ENCODE measurements around the gene KANSL1. TPM values are rescaled to one million over a fixed set of nuclear protein-coding genes. Genes with fewer than 3 reads are reported as not detected.

The KANSL1 gene
- total and polyA plus RNA-seq, 10 of the 15 experiments (the other 5 are each of a cell fraction or from before 2014, with no cell fraction given) = 4.7 to 60.6 (median 28.0) TPM

DNA sequence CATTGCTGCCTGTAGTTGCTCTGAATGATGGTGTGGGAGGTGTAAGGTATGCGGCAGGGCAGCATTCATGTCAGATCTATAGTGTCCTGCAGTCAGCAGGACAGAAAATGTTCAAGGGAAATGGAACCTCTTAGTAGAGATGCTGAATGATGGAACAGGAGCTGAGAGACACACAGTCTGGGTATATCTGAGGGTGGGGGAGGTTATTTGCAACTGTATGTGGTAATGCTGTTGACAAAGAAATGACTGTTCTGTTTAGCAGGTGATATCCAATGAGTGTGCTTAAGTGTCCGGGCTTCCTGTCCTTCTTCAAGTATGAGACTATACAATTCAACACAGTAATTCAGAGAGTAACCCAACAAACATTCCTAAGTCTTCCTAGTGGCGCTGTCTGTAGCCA lies 147.6 kb downstream of the KANSL1 start:
- Histone ChIP-seq H3K9me3 (replicated peaks; ENCODE audit: control insufficient read depth, insufficient read depth, low read length) (no peaks in the 10 kb centered on the region), H3K4me2 (ENCODE audit: control insufficient read depth, insufficient read depth) (no peak overlapping the region), H3K4me1 (ENCODE audit: control insufficient read depth, insufficient read depth, low read length) (no peaks in the 10 kb centered on the region), H3K36me3 (ENCODE audit: control insufficient read depth in 2 of 2, insufficient read depth in 2 of 2, low read length in 1 of 2) (peaks cover 13 to 41% of the 10 kb centered on the region in 2 experiments), H3K9ac (ENCODE audit: control insufficient read depth, insufficient read depth, low read length) (no peak overlapping the region), H3K4me3 (no peak overlapping the region), H3K27ac (ENCODE audit: control insufficient read depth, insufficient read depth) (no peak overlapping the region), H3K27me3 (replicated peaks in 1 of 2; ENCODE audit: control insufficient read depth in 2 of 2, insufficient read depth in 2 of 2, low read length in 1 of 2) (no peaks in the 10 kb centered on the region), H4K20me1 (ENCODE audit: control insufficient read depth, insufficient read depth) (no peaks in the 10 kb centered on the region), H3K79me2 (ENCODE audit: control insufficient read depth, insufficient read depth, low read length) (no peaks in the 10 kb centered on the region), H2AFZ (ENCODE audit: control insufficient read depth, low read depth, low read length) (no peak overlapping the region)
- no peak for ATAC-seq
- ChIA-PET CTCF (interaction anchor here (1.3 to 5.8 kb wide), 14 partner anchors 8 to 169 kb away, joined by 3 to 120 read pairs (median 14); partner anchors contain the start of gene KANSL1), RAD21 (ENCODE audit: unreplicated experiment) (interaction anchor here (1.3 to 2.3 kb wide), 6 partner anchors 10 to 165 kb away, joined by 3 to 61 read pairs (median 5); partner anchors contain the start of gene KANSL1), SMC1A (ENCODE audit: uncharacterized antibody, unreplicated experiment) (interaction anchor here (1.0 to 4.5 kb wide), 7 partner anchors 50 to 241 kb away, joined by 3 to 88 read pairs (median 9); no protein-coding TSS in a partner anchor), POLR2A (no interaction called here)
- WGBS (ENCODE audit: insufficient coverage, insufficient replicate concordance, low lambda C conversion rate, missing lambda C conversion rate) = 79% methylated on average over 3 of the region's 3 CpGs
- no peak for DNase-seq (ENCODE audit: low read depth, low spot score)
- FAIRE-seq = no peak
- no TSS peak for BruUV-seq (replicated peaks)
- intact Hi-C loops (cut with micrococcal nuclease; ENCODE audit: unreplicated experiment) = no loop called here
- in situ Hi-C loops (cut with MboI) = no loop called here
- TF ChIP-seq MYB (IDR thresholded peaks at IDR 0.05; ENCODE audit: borderline replicate concordance, low read depth, low read length) = no peak
- TF ChIP-seq CEBPB (IDR thresholded peaks at IDR 0.05; ENCODE audit: borderline replicate concordance in 1 of 2, low read depth in 2 of 2, low read length in 2 of 2) = no peak
- TF ChIP-seq ZZZ3 (IDR thresholded peaks at IDR 0.05; ENCODE audit: control insufficient read depth, insufficient read length, low read depth) = no peak
- TF ChIP-seq KDM1A (IDR thresholded peaks at IDR 0.05; ENCODE audit: borderline replicate concordance) = no peak
- TF ChIP-seq, protein P1, sequence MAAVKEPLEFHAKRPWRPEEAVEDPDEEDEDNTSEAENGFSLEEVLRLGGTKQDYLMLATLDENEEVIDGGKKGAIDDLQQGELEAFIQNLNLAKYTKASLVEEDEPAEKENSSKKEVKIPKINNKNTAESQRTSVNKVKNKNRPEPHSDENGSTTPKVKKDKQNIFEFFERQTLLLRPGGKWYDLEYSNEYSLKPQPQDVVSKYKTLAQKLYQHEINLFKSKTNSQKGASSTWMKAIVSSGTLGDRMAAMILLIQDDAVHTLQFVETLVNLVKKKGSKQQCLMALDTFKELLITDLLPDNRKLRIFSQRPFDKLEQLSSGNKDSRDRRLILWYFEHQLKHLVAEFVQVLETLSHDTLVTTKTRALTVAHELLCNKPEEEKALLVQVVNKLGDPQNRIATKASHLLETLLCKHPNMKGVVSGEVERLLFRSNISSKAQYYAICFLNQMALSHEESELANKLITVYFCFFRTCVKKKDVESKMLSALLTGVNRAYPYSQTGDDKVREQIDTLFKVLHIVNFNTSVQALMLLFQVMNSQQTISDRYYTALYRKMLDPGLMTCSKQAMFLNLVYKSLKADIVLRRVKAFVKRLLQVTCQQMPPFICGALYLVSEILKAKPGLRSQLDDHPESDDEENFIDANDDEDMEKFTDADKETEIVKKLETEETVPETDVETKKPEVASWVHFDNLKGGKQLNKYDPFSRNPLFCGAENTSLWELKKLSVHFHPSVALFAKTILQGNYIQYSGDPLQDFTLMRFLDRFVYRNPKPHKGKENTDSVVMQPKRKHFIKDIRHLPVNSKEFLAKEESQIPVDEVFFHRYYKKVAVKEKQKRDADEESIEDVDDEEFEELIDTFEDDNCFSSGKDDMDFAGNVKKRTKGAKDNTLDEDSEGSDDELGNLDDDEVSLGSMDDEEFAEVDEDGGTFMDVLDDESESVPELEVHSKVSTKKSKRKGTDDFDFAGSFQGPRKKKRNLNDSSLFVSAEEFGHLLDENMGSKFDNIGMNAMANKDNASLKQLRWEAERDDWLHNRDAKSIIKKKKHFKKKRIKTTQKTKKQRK (IDR thresholded peaks at IDR 0.05; ENCODE audit: low read depth, low read length) = no peak
- TF ChIP-seq LARP7 (IDR thresholded peaks at IDR 0.05) = no peak
- no peak for TF ChIP-seq MEF2A (IDR thresholded peaks at IDR 0.05; ENCODE audit: insufficient read depth, low read depth, low read length)
- no peak for TF ChIP-seq RAD21 (IDR thresholded peaks at IDR 0.05; ENCODE audit: insufficient read depth, low read depth, low read length)
- TF ChIP-seq, protein P2, sequence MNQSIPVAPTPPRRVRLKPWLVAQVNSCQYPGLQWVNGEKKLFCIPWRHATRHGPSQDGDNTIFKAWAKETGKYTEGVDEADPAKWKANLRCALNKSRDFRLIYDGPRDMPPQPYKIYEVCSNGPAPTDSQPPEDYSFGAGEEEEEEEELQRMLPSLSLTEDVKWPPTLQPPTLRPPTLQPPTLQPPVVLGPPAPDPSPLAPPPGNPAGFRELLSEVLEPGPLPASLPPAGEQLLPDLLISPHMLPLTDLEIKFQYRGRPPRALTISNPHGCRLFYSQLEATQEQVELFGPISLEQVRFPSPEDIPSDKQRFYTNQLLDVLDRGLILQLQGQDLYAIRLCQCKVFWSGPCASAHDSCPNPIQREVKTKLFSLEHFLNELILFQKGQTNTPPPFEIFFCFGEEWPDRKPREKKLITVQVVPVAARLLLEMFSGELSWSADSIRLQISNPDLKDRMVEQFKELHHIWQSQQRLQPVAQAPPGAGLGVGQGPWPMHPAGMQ (IDR thresholded peaks at IDR 0.05; ENCODE audit: borderline replicate concordance) = no peak
- TF ChIP-seq, protein P3, sequence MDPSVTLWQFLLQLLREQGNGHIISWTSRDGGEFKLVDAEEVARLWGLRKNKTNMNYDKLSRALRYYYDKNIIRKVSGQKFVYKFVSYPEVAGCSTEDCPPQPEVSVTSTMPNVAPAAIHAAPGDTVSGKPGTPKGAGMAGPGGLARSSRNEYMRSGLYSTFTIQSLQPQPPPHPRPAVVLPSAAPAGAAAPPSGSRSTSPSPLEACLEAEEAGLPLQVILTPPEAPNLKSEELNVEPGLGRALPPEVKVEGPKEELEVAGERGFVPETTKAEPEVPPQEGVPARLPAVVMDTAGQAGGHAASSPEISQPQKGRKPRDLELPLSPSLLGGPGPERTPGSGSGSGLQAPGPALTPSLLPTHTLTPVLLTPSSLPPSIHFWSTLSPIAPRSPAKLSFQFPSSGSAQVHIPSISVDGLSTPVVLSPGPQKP (IDR thresholded peaks at IDR 0.05; ENCODE audit: low read depth, low read length) = no peak
- TF ChIP-seq, protein P4, sequence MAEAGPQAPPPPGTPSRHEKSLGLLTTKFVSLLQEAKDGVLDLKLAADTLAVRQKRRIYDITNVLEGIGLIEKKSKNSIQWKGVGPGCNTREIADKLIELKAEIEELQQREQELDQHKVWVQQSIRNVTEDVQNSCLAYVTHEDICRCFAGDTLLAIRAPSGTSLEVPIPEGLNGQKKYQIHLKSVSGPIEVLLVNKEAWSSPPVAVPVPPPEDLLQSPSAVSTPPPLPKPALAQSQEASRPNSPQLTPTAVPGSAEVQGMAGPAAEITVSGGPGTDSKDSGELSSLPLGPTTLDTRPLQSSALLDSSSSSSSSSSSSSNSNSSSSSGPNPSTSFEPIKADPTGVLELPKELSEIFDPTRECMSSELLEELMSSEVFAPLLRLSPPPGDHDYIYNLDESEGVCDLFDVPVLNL (IDR thresholded peaks at IDR 0.05; ENCODE audit: low read depth, low read length) = no peak
- TF ChIP-seq, protein P5, sequence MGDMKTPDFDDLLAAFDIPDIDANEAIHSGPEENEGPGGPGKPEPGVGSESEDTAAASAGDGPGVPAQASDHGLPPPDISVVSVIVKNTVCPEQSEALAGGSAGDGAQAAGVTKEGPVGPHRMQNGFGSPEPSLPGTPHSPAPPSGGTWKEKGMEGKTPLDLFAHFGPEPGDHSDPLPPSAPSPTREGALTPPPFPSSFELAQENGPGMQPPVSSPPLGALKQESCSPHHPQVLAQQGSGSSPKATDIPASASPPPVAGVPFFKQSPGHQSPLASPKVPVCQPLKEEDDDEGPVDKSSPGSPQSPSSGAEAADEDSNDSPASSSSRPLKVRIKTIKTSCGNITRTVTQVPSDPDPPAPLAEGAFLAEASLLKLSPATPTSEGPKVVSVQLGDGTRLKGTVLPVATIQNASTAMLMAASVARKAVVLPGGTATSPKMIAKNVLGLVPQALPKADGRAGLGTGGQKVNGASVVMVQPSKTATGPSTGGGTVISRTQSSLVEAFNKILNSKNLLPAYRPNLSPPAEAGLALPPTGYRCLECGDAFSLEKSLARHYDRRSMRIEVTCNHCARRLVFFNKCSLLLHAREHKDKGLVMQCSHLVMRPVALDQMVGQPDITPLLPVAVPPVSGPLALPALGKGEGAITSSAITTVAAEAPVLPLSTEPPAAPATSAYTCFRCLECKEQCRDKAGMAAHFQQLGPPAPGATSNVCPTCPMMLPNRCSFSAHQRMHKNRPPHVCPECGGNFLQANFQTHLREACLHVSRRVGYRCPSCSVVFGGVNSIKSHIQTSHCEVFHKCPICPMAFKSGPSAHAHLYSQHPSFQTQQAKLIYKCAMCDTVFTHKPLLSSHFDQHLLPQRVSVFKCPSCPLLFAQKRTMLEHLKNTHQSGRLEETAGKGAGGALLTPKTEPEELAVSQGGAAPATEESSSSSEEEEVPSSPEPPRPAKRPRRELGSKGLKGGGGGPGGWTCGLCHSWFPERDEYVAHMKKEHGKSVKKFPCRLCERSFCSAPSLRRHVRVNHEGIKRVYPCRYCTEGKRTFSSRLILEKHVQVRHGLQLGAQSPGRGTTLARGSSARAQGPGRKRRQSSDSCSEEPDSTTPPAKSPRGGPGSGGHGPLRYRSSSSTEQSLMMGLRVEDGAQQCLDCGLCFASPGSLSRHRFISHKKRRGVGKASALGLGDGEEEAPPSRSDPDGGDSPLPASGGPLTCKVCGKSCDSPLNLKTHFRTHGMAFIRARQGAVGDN (IDR thresholded peaks at IDR 0.05) = no peak
- TF ChIP-seq ZNF274 (IDR thresholded peaks at IDR 0.05; ENCODE audit: insufficient read depth, insufficient read length) = no peak
